Activated CD4-positive, alpha-beta T cell treated with anti-CD3 and anti-CD28 coated beads, Interleukin-2, Interleukin-6, amounts not matched to agents 100 ng/mL and 50 ng/mL, durations not matched to agents 16 hours and 8 hours (primary cell): Measurements from ENCODE around the gene HSD3B7.
A peak's percentile ranks its signal among the peaks of the same experiment; 100 is the strongest.

Source experiments
- DNase-seq: peaks from one replicate; pipeline ENCODE4 v3.0.0-alpha.2; 2020

HSD3B7 gene

DNA sequence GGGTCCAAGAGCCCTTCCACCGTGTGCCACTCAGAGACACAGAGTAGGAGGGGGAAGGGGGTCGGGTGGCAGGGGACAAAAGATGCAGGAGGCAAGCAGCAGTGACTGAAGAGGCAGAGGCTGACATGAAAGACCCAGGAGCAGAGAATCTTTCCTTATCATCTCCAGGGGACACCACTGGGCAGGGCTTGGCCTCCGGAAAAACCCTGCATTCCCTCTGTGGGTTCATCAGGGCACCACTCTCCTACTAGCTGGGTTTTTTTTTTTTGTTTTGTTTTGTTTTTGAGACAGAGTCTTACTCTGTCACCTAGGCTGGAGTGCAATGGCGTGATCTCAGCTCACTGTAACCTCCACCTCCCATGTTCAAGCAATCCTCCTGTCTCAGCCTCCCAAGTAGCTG lies 46.3 kb downstream of the HSD3B7 start:
- DNase-seq = no peak

- peak; percentile 99 for DNase-seq
Observed at GRCh38 chr16:31032736-31033708, 48.0 kb downstream of the HSD3B7 start, which contains the start of gene STX4. Gene STX4 (plus strand): TSS chr16:31033558. CDS start chr16:31033806, 248 bp downstream.

GRCh38 chr16:31033709-31034492 lies 48.9 kb downstream of the HSD3B7 start:
- DNase-seq = peak; percentile 91

DNA sequence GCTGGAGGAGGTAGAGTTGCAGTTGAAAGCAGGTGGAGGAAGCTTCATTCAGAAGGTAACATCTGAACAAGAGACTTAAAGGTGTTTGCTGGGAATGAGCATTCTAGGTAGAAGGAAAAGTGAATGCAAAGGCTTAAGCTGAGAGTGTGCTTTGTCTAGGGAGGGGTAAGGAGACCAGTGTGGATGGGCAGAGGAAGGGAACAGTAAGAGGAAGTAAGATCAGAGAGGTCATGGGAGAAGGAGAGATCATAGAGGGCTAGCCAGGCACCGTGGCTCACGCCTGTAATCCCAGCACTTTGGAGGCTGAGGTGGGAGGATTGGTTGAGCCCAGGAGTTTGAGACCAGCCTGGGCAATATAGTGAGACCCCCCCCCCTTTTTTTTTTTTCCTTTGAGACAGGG lies 51.7 kb downstream of the HSD3B7 start:
- no peak for DNase-seq
